HG03520 (cell line): ENCODE data around the gene SOX18.
"Not testable (repeated sequence)": the region's sequence is repeated elsewhere in the genome, so short reads cannot be mapped to it uniquely, and the experiment has no call there.

ENCODE experiments used
- ATAC-seq: cut with Tn5 transposase; IDR thresholded peaks from one replicate; pipeline ENCODE4 v1.9.1; 2021; ENCODE audit warnings: mild to moderate bottlenecking, moderate library complexity; ENCODE audit not compliant: unreplicated experiment

The SOX18 gene

GRCh38 chr20:64049060-64049877 lies at the start of gene SOX18:
SOX18 (minus strand) TSS chr20:64049639; CDS start chr20:64049516, 123 bp downstream.
- no peak for ATAC-seq

- no peak for ATAC-seq
Measured at GRCh38 chr20:64098471-64099013, 49.1 kb upstream of the SOX18 start.

GRCh38 chr20:64096535-64096934 lies 47.1 kb upstream of the SOX18 start:
- no peak for ATAC-seq

- ATAC-seq, result no peak
Measured at GRCh38 chr20:64095927-64096326, 46.5 kb upstream of the SOX18 start.

- ATAC-seq, result no peak
Measured at GRCh38 chr20:64095455-64095854, 46.0 kb upstream of the SOX18 start.

- ATAC-seq, result no peak
Measured at GRCh38 chr20:64093013-64093503, 43.6 kb upstream of the SOX18 start.

GRCh38 chr20:64092258-64093012 lies 43.0 kb upstream of the SOX18 start:
- ATAC-seq, result no peak

GRCh38 chr20:64091770-64092169 lies 42.3 kb upstream of the SOX18 start:
- no peak for ATAC-seq

GRCh38 chr20:64091340-64091739 lies 41.9 kb upstream of the SOX18 start:
- ATAC-seq, result no peak

GRCh38 chr20:64090165-64090564 lies 40.7 kb upstream of the SOX18 start:
- no peak for ATAC-seq

- ATAC-seq, result not testable (repeated sequence)
Measured at GRCh38 chr20:64088586-64088985, 39.1 kb upstream of the SOX18 start.

GRCh38 chr20:64087226-64087825 lies 37.9 kb upstream of the SOX18 start:
- not testable (repeated sequence) for ATAC-seq

GRCh38 chr20:64086801-64087200 lies 37.4 kb upstream of the SOX18 start:
- ATAC-seq, result no peak

GRCh38 chr20:64084685-64085152 lies 35.3 kb upstream of the SOX18 start:
- ATAC-seq, result no peak

- ATAC-seq, result no peak
Measured at GRCh38 chr20:64083804-64084684, 34.6 kb upstream of the SOX18 start, which contains the start of gene LKAAEAR1. LKAAEAR1 (minus strand) TSS chr20:64084398; CDS start chr20:64084219, 179 bp downstream.

GRCh38 chr20:64083378-64083803 lies 34.0 kb upstream of the SOX18 start:
- ATAC-seq, result no peak

GRCh38 chr20:64082820-64083377 lies 33.5 kb upstream of the SOX18 start:
- no peak for ATAC-seq

GRCh38 chr20:64082126-64082731 lies 32.8 kb upstream of the SOX18 start:
- ATAC-seq, result no peak

GRCh38 chr20:64081624-64081964 lies 32.2 kb upstream of the SOX18 start:
- no peak for ATAC-seq
